MCF 10A (cell line): ENCODE measurements around the gene B9D1. TPM values are rescaled to one million over a fixed set of nuclear protein-coding genes. Genes with fewer than 3 reads are reported as not detected.

Source experiments
- BruUV-seq: library from RNA; stranded (reverse); fragments of 400-500 nt; replicated peaks from 2 replicates; lab custom pipeline; 2021; lab: Mats Ljungman, UMichigan
- CTCF ChIA-PET: fragments of 300-600 bp; sonication (Branson Sonifier 250); formaldehyde crosslinking; extraction: SDS; loops from one replicate; lab custom pipeline; 2021; ENCODE audit warnings: antibody characterized with exemption, inconsistent platforms; lab: Yijun Ruan, JAX
- POLR2A ChIA-PET: fragments of 300-600, 350-650 bp; sonication (Branson Sonifier 250); formaldehyde crosslinking; extraction: SDS; loops from one replicate; lab custom pipeline; 2020; ENCODE audit warnings: antibody characterized with exemption, inconsistent platforms; lab: Yijun Ruan, JAX
- DNase-seq: peaks from one replicate; pipeline ENCODE4 v3.0.0-alpha.2; 2018; ENCODE audit not compliant: unreplicated experiment
- H3K27ac Mint-ChIP-seq: one replicate; pipeline ENCODE4 v1.8.0; 2022; ENCODE audit warnings: mild to moderate bottlenecking, low read depth, mixed read lengths; ENCODE audit not compliant: unreplicated experiment
- H3K27me3 Mint-ChIP-seq: one replicate; pipeline ENCODE4 v1.8.0; 2022; ENCODE audit warnings: mixed read lengths; ENCODE audit not compliant: insufficient read depth, unreplicated experiment
- H3K36me3 Mint-ChIP-seq: one replicate; pipeline ENCODE4 v1.8.0; 2022; ENCODE audit warnings: mild to moderate bottlenecking, moderate library complexity, mixed read lengths; ENCODE audit not compliant: insufficient read depth, unreplicated experiment
- H3K4me1 Mint-ChIP-seq: one replicate; pipeline ENCODE4 v1.8.0; 2022; ENCODE audit warnings: mixed read lengths; ENCODE audit not compliant: insufficient read depth, unreplicated experiment
- H3K4me3 Mint-ChIP-seq: one replicate; pipeline ENCODE4 v1.8.0; 2022; ENCODE audit warnings: mild to moderate bottlenecking, moderate library complexity, mixed read lengths; ENCODE audit not compliant: unreplicated experiment
- H3K9me3 Mint-ChIP-seq: one replicate; pipeline ENCODE4 v1.8.0; 2022; ENCODE audit warnings: mixed read lengths; ENCODE audit not compliant: unreplicated experiment
- CTCF ChIP-seq: fragments of 200-600 bp; IDR thresholded peaks from one replicate; pipeline ENCODE4 v1.8.0; 2022; ENCODE audit warnings: antibody characterized with exemption, mild to moderate bottlenecking; ENCODE audit not compliant: unreplicated experiment
- intact Hi-C: fragments of 100-400 bp; cut with micrococcal nuclease; formaldehyde crosslinking; loops from 2 replicates; pipeline ENCODE4 v1.14.1; 2022
- total RNA-seq: library from RNA; stranded (reverse); gene quantifications from 2 replicates; pipeline ENCODE4 v1.2.3, GENCODE V29; 2022

Gene B9D1
- total RNA-seq, 1 experiment from 2014 or later, result 33.0 TPM

GRCh38 chr17:19336938-19337711 lies 25.4 kb downstream of the B9D1 start:
- CTCF ChIA-PET, result interaction anchor here (0.5 kb wide), 1 partner anchor 720 kb away, joined by 3 read pairs; no protein-coding TSS in a partner anchor
- intact Hi-C loops, result no loop called here
- H3K36me3 Mint-ChIP-seq, result peaks cover 12% of the 10 kb centered on the region
- no peak overlapping the region for H3K27ac Mint-ChIP-seq
- no peak for TF ChIP-seq CTCF
- no peak for DNase-seq
- H3K4me3 Mint-ChIP-seq, result no peak overlapping the region
- POLR2A ChIA-PET, result interaction anchor here (0.5 kb wide), 1 partner anchor 12 kb away, joined by 3 read pairs; no protein-coding TSS in a partner anchor
- BruUV-seq, result no TSS peak
- peaks cover 16% of the 10 kb centered on the region for H3K4me1 Mint-ChIP-seq
- no peaks in the 10 kb centered on the region for H3K9me3 Mint-ChIP-seq
- no peaks in the 10 kb centered on the region for H3K27me3 Mint-ChIP-seq

DNA sequence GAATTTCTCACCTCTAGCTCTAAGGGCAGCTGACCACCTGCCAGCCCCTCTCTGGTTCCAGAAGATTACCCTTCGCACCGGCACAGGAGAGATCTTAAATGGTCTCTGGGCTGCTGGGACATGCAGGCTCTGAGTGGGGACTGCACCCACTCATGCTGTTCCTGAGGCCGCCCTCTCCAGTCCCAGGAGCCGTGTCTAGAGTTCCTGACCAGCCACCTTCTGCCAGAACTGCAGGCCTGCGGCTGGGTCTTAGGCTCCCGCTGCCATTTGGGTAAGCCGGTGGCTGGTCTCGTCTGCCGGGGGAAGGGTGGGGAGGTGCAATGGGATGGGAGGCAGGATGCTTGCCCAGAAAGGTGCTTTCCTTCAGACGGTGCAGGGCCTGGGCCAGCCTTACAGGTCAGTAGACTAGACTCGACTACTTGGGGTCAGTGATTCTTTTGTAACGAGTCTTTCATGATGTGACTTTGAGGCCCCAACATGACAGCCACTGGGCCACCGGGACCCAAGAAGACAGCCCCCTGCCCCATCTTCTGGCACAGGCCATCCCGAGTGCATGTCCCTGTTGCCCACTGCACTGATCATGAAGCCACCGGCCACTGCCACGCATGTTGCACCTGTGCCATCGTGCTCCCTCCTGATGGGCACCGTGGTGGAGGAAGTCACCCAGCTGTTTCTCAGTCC lies 26.4 kb downstream of the B9D1 start:
- Mint-ChIP-seq H3K36me3 (peaks cover 6% of the 10 kb centered on the region), H3K4me1 (peaks cover 7% of the 10 kb centered on the region), H3K9me3 (no peaks in the 10 kb centered on the region), H3K27me3 (no peaks in the 10 kb centered on the region), H3K27ac (no peak overlapping the region), H3K4me3 (no peak overlapping the region)
- DNase-seq, result no peak
- no TSS peak for BruUV-seq
- TF ChIP-seq CTCF, result no peak
- ChIA-PET POLR2A (no interaction called here), CTCF (no interaction called here)
- intact Hi-C loops, result no loop called here

GRCh38 chr17:19334331-19334730 lies 28.2 kb downstream of the B9D1 start:
- Mint-ChIP-seq H3K9me3 (no peaks in the 10 kb centered on the region), H3K27ac (no peak overlapping the region), H3K27me3 (no peaks in the 10 kb centered on the region), H3K36me3 (peaks cover 6% of the 10 kb centered on the region), H3K4me1 (peaks cover 6% of the 10 kb centered on the region), H3K4me3 (no peak overlapping the region)
- intact Hi-C loops, result no loop called here
- no TSS peak for BruUV-seq
- ChIA-PET CTCF (no interaction called here), POLR2A (interaction anchor here (0.6 to 0.7 kb wide), 2 partner anchors 25 to 38 kb away, joined by 3 read pairs; no protein-coding TSS in a partner anchor)
- no peak for DNase-seq
- TF ChIP-seq CTCF, result no peak

- BruUV-seq, result no TSS peak
- peaks cover 6% of the 10 kb centered on the region for H3K36me3 Mint-ChIP-seq
- H3K4me1 Mint-ChIP-seq, result peaks cover 6% of the 10 kb centered on the region
- intact Hi-C loops, result no loop called here
- H3K27ac Mint-ChIP-seq, result no peak overlapping the region
- no peaks in the 10 kb centered on the region for H3K9me3 Mint-ChIP-seq
- no peak overlapping the region for H3K4me3 Mint-ChIP-seq
- POLR2A ChIA-PET, result interaction anchor here (0.5 to 0.6 kb wide), 2 partner anchors 39 to 94 kb away, joined by 3 read pairs; no protein-coding TSS in a partner anchor
- no peak for DNase-seq
- CTCF ChIA-PET, result no interaction called here
- H3K27me3 Mint-ChIP-seq, result no peaks in the 10 kb centered on the region
- no peak for TF ChIP-seq CTCF
Measured at GRCh38 chr17:19333736-19334290, 28.7 kb downstream of the B9D1 start.
